ENCODE results near the gene ABI3BP.

The ABI3BP gene

GRCh38 chr3:100988080-100988479 lies 5.1 kb downstream of the ABI3BP start:
- DNase-seq (ENCODE audit: low spot score): no peak

- DNase-seq (ENCODE audit: low spot score): no peak
Observed at GRCh38 chr3:100984308-100984707, 8.9 kb downstream of the ABI3BP start.

GRCh38 chr3:100982710-100983109 lies 10.5 kb downstream of the ABI3BP start:
- DNase-seq (ENCODE audit: low spot score): no peak

- DNase-seq (ENCODE audit: low spot score): no peak
Observed at GRCh38 chr3:100981164-100981911, 11.9 kb downstream of the ABI3BP start.

GRCh38 chr3:100978011-100978659 lies 15.1 kb downstream of the ABI3BP start:
- DNase-seq (ENCODE audit: low spot score): no peak

GRCh38 chr3:100976611-100977010 lies 16.6 kb downstream of the ABI3BP start:
- DNase-seq (ENCODE audit: low spot score): no peak

- DNase-seq (ENCODE audit: low spot score): no peak
Observed at GRCh38 chr3:100975714-100976113, 17.5 kb downstream of the ABI3BP start.

GRCh38 chr3:100973594-100973993 lies 19.6 kb downstream of the ABI3BP start:
- no peak for DNase-seq (ENCODE audit: low spot score)

- DNase-seq (ENCODE audit: low spot score): no peak
Observed at GRCh38 chr3:100972867-100973266, 20.4 kb downstream of the ABI3BP start.

GRCh38 chr3:100972301-100972844 lies 20.8 kb downstream of the ABI3BP start:
- no peak for DNase-seq (ENCODE audit: low spot score)

GRCh38 chr3:100971798-100972197 lies 21.4 kb downstream of the ABI3BP start:
- DNase-seq (ENCODE audit: low spot score): no peak

- no peak for DNase-seq (ENCODE audit: low spot score)
Observed at GRCh38 chr3:100970477-100970990, 22.7 kb downstream of the ABI3BP start.

- DNase-seq (ENCODE audit: low spot score): no peak
Observed at GRCh38 chr3:100968932-100969906, 24.0 kb downstream of the ABI3BP start.

- DNase-seq (ENCODE audit: low spot score): peak; percentile 71
Observed at GRCh38 chr3:100966807-100967206, 26.4 kb downstream of the ABI3BP start.

- DNase-seq (ENCODE audit: low spot score): peak; percentile 64
Observed at GRCh38 chr3:100966049-100966491, 27.2 kb downstream of the ABI3BP start.

GRCh38 chr3:100963041-100963440 lies 30.2 kb downstream of the ABI3BP start:
- no peak for DNase-seq (ENCODE audit: low spot score)

GRCh38 chr3:100957261-100957986 lies 35.8 kb downstream of the ABI3BP start:
- DNase-seq (ENCODE audit: low spot score): no peak

GRCh38 chr3:100956276-100956675 lies 36.9 kb downstream of the ABI3BP start:
- DNase-seq (ENCODE audit: low spot score): no peak

- no peak for DNase-seq (ENCODE audit: low spot score)
Observed at GRCh38 chr3:100954990-100955389, 38.2 kb downstream of the ABI3BP start.

- DNase-seq (ENCODE audit: low spot score): no peak
Observed at GRCh38 chr3:100954199-100954935, 38.9 kb downstream of the ABI3BP start.

All from SK-N-DZ (cell line).